OCI-LY7 (cell line): Measurements from ENCODE around the gene TRIM29. TPM values are rescaled to one million over a fixed set of nuclear protein-coding genes. Genes with fewer than 3 reads are reported as not detected.

Experiments used
- BruUV-seq: library from RNA; stranded (reverse); fragments of 400-500 nt; replicated peaks from 2 replicates; lab custom pipeline; 2021; lab: Mats Ljungman, UMichigan
- CTCF ChIA-PET: fragments of 300-600 bp; sonication (Branson Sonifier 250); formaldehyde crosslinking; loops from one replicate; lab custom pipeline; 2022; ENCODE audit warnings: antibody characterized with exemption; ENCODE audit not compliant: unreplicated experiment; lab: Charles Lee
- POLR2A ChIA-PET: fragments of 300-600 bp; sonication (Branson Sonifier 250); formaldehyde crosslinking; loops from one replicate; lab custom pipeline; 2022; ENCODE audit warnings: antibody characterized with exemption; lab: Charles Lee
- DNase-seq: peaks from one replicate; pipeline ENCODE4 v3.0.0-alpha.2; 2015; ENCODE audit warnings: low spot score
- H2AFZ ChIP-seq: fragments of 200-600 bp; sonication (generic), shearing (Covaris generic); 2 replicates; pipeline ENCODE4 v1.6.1; 2014; ENCODE audit warnings: mild to moderate bottlenecking, antibody characterized with exemption, low read length, moderate library complexity
- H3K27ac ChIP-seq: fragments of 200-600 bp; sonication (generic); 2 replicates; pipeline ENCODE4 v1.5.1; 2014; ENCODE audit warnings: mixed run types, low read depth, mild to moderate bottlenecking, moderate library complexity, low read length, inconsistent platforms; ENCODE audit not compliant: poor library complexity, severe bottlenecking
- H3K36me3 ChIP-seq: fragments of 200-600 bp; sonication (generic); 2 replicates; pipeline ENCODE4 v1.6.1; 2014; ENCODE audit warnings: mild to moderate bottlenecking, antibody characterized with exemption, low read length, moderate library complexity, mixed read lengths; ENCODE audit not compliant: insufficient read depth
- H3K4me1 ChIP-seq: fragments of 200-600 bp; sonication (generic); 2 replicates; pipeline ENCODE4 v1.5.1; 2014; ENCODE audit warnings: mild to moderate bottlenecking, low read length; ENCODE audit not compliant: insufficient read depth, poor library complexity, severe bottlenecking
- H3K4me2 ChIP-seq: fragments of 200-600 bp; sonication (generic); 2 replicates; pipeline ENCODE4 v1.6.1; 2014; ENCODE audit warnings: mild to moderate bottlenecking, low read length
- H3K4me3 ChIP-seq: fragments of 200-600 bp; sonication (generic); 2 replicates; pipeline ENCODE4 v1.5.1; 2014; ENCODE audit warnings: mild to moderate bottlenecking, low read depth, low read length; ENCODE audit not compliant: poor library complexity, severe bottlenecking
- H3K79me2 ChIP-seq: fragments of 200-600 bp; sonication (generic); 2 replicates; pipeline ENCODE4 v1.6.1; 2016; ENCODE audit warnings: low read depth, mild to moderate bottlenecking, low read length, moderate library complexity, mixed read lengths; ENCODE audit not compliant: insufficient read depth
- H3K9me2 ChIP-seq: fragments of 200-600 bp; sonication (generic); 2 replicates; pipeline ENCODE4 v1.6.1; 2016; ENCODE audit warnings: mild to moderate bottlenecking, low read length, mixed read lengths; ENCODE audit not compliant: insufficient read depth
- H3K9me3 ChIP-seq: fragments of 200-600 bp; sonication (generic); 2 replicates; pipeline ENCODE4 v1.6.1; 2014; ENCODE audit warnings: mild to moderate bottlenecking, mixed run types, low read length, mixed read lengths
- H4K20me1 ChIP-seq: fragments of 200-600 bp; sonication (generic); 2 replicates; pipeline ENCODE4 v1.6.1; 2014; ENCODE audit warnings: mild to moderate bottlenecking, antibody characterized with exemption, low read length, moderate library complexity, mixed read lengths; ENCODE audit not compliant: insufficient read depth
- CTCF ChIP-seq: fragments of 200-600 bp; sonication (generic); conservative IDR thresholded peaks from 2 replicates; pipeline ENCODE4 v1.5.1; 2014; ENCODE audit warnings: mild to moderate bottlenecking, antibody characterized with exemption, low read length, moderate library complexity, mixed read lengths
- EZH2phosphoT487 ChIP-seq: fragments of 200-600 bp; sonication (generic); IDR thresholded peaks from 2 replicates; pipeline ENCODE4 v1.6.1; 2018; ENCODE audit warnings: low read depth, borderline replicate concordance, mild to moderate bottlenecking, mixed run types, antibody characterized with exemption, low read length, moderate library complexity, mixed read lengths
- intact Hi-C: fragments of 100-400 bp; cut with micrococcal nuclease; formaldehyde crosslinking; loops from one replicate; pipeline ENCODE4 v1.10.0; 2022; ENCODE audit not compliant: unreplicated experiment
- total RNA-seq, 2 experiments: library from RNA; depleted of rRNA in 1 of 2; stranded (reverse); fragments of >200 nt in 1 of 2; shearing (Covaris generic) in 1 of 2; gene quantifications; 2 replicates each; pipeline ENCODE4 v1.2.3, GENCODE V29; 2014 to 2022

TRIM29 gene
- total RNA-seq, 2 experiments from 2014 or later: not detected

GRCh38 chr11:120160436-120160835, 22.5 kb upstream of the TRIM29 start:
- no peaks in the 10 kb centered on the region for H3K9me2 ChIP-seq
- no peak overlapping the region for H3K4me3 ChIP-seq
- no peak for TF ChIP-seq EZH2phosphoT487
- TF ChIP-seq CTCF: no peak
- no peak overlapping the region for H2AFZ ChIP-seq
- H3K27ac ChIP-seq: no peak overlapping the region
- DNase-seq: no peak
- no peaks in the 10 kb centered on the region for H3K9me3 ChIP-seq
- no peaks in the 10 kb centered on the region for H3K36me3 ChIP-seq
- H3K4me1 ChIP-seq: no peaks in the 10 kb centered on the region
- no peak overlapping the region for H3K4me2 ChIP-seq
- POLR2A ChIA-PET: interaction anchor here (0.5 to 0.7 kb wide), 2 partner anchors 35 to 240 kb away, joined by 3 read pairs; no protein-coding TSS in a partner anchor
- intact Hi-C loops: no loop called here
- CTCF ChIA-PET: no interaction called here
- H3K79me2 ChIP-seq: no peaks in the 10 kb centered on the region
- no peaks in the 10 kb centered on the region for H4K20me1 ChIP-seq
- no TSS peak for BruUV-seq

GRCh38 chr11:120153221-120153620, 15.3 kb upstream of the TRIM29 start:
- intact Hi-C loops: no loop called here
- no peaks in the 10 kb centered on the region for H4K20me1 ChIP-seq
- no peaks in the 10 kb centered on the region for H3K36me3 ChIP-seq
- H3K27ac ChIP-seq: no peak overlapping the region
- H3K4me2 ChIP-seq: no peak overlapping the region
- H3K9me2 ChIP-seq: no peaks in the 10 kb centered on the region
- H3K4me1 ChIP-seq: no peaks in the 10 kb centered on the region
- H2AFZ ChIP-seq: no peak overlapping the region
- TF ChIP-seq EZH2phosphoT487 (no peak), CTCF (no peak)
- ChIA-PET POLR2A (no interaction called here), CTCF (no interaction called here)
- DNase-seq: no peak
- H3K79me2 ChIP-seq: no peaks in the 10 kb centered on the region
- no TSS peak for BruUV-seq
- H3K4me3 ChIP-seq: no peak overlapping the region
- H3K9me3 ChIP-seq: no peaks in the 10 kb centered on the region

- Histone ChIP-seq H3K4me3 (no peak overlapping the region), H3K27ac (no peak overlapping the region), H3K79me2 (no peaks in the 10 kb centered on the region), H3K9me2 (no peaks in the 10 kb centered on the region), H3K4me1 (no peaks in the 10 kb centered on the region), H2AFZ (no peak overlapping the region), H3K4me2 (no peak overlapping the region), H3K9me3 (no peaks in the 10 kb centered on the region), H4K20me1 (no peaks in the 10 kb centered on the region), H3K36me3 (no peaks in the 10 kb centered on the region)
- intact Hi-C loops: no loop called here
- DNase-seq: no peak
- ChIA-PET CTCF (no interaction called here), POLR2A (no interaction called here)
- BruUV-seq: no TSS peak
- TF ChIP-seq CTCF: no peak
- no peak for TF ChIP-seq EZH2phosphoT487
Observed at GRCh38 chr11:120151536-120151935, 13.6 kb upstream of the TRIM29 start.
